Middle frontal gyrus (tissue), 1 donor: ENCODE data around the gene INHBE.
"Not testable (repeated sequence)": the region's sequence is repeated elsewhere in the genome, so short reads cannot be mapped to it uniquely, and the experiment has no call there.

Source experiments
- DNase-seq: peaks from one replicate; pipeline ENCODE4 v3.0.0-alpha.2; 2015; ENCODE audit warnings: low spot score; ENCODE audit errors: extremely low spot score

Gene INHBE

GRCh38 chr12:57441393-57441792 lies 13.7 kb upstream of the INHBE start:
- not testable (repeated sequence) for DNase-seq

- no peak for DNase-seq
Observed at GRCh38 chr12:57441846-57442427, 13.2 kb upstream of the INHBE start.

- DNase-seq = not testable (repeated sequence)
Observed at GRCh38 chr12:57444337-57444736, 10.8 kb upstream of the INHBE start.

GRCh38 chr12:57444744-57445143 lies 10.4 kb upstream of the INHBE start:
- DNase-seq = no peak

GRCh38 chr12:57446292-57446960 lies 8.7 kb upstream of the INHBE start:
- DNase-seq = no peak

- no peak for DNase-seq
Observed at GRCh38 chr12:57448669-57449068, 6.4 kb upstream of the INHBE start.

- no peak for DNase-seq
Observed at GRCh38 chr12:57449375-57449774, 5.7 kb upstream of the INHBE start.

GRCh38 chr12:57450057-57450456 lies 5.0 kb upstream of the INHBE start:
- no peak for DNase-seq

GRCh38 chr12:57451233-57451778 lies 3.8 kb upstream of the INHBE start:
- no peak for DNase-seq

GRCh38 chr12:57452181-57452936 lies 2.7 kb upstream of the INHBE start:
- DNase-seq = peak; percentile 65

- DNase-seq = peak; percentile 72
Observed at GRCh38 chr12:57452937-57453509, 2.1 kb upstream of the INHBE start.

GRCh38 chr12:57454213-57454565 lies 918 bp upstream of the INHBE start:
- no peak for DNase-seq

- DNase-seq = no peak
Observed at GRCh38 chr12:57455374-57456144, 452 bp downstream of the INHBE start.

GRCh38 chr12:57456145-57456700 lies 1.1 kb downstream of the INHBE start:
- no peak for DNase-seq

- no peak for DNase-seq
Observed at GRCh38 chr12:57456737-57457490, 1.8 kb downstream of the INHBE start.

- DNase-seq = no peak
Observed at GRCh38 chr12:57458665-57459054, 3.6 kb downstream of the INHBE start.

- peak; percentile 92 for DNase-seq
Observed at GRCh38 chr12:57459055-57459749, 4.1 kb downstream of the INHBE start.

GRCh38 chr12:57459750-57460467 lies 4.8 kb downstream of the INHBE start, which contains the start of gene GLI1:
TSS of gene GLI1 (plus strand) at chr12:57459785. CDS start at chr12:57463692, 3,907 bp downstream.
- DNase-seq = no peak

- DNase-seq = no peak
Observed at GRCh38 chr12:57460468-57460784, 5.3 kb downstream of the INHBE start.
